ENCODE data around the gene QRICH2. TPM values are rescaled to one million over a fixed set of nuclear protein-coding genes. Genes with fewer than 3 reads are reported as not detected.
"Not testable (repeated sequence)": the region's sequence is repeated elsewhere in the genome, so short reads cannot be mapped to it uniquely, and the experiment has no call there.

The QRICH2 gene
- total and polyA plus RNA-seq, 4 donors: 0.56 to 6.1 (median 0.67) TPM

DNA sequence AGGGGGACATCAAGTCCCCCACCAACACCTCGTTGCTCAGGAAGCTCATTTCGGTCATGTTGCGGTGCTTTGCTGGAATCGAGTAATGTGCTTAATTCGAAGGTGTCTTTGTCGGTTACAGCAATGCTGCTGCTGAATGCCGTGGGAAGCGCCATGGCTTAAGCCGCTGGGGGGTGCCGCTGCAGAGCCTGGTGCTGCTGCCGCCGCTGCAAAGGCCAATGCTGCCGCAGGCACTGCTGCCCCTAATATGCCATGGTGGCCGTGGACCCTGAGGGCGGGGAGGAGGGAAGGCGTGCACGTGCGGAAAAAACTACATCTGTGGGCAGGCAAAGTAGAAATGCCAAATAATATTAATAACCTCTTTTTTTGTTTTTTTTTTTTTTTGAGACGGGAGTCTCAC is 81.3 kb downstream of the QRICH2 start:
- not testable (repeated sequence) for H3K36me3 ChIP-seq (ENCODE audit: control insufficient read depth in 4 of 4, insufficient read depth in 3 of 4, low read depth in 1 of 4, low read length in 3 of 4); DNase-seq (ENCODE audit: low spot score); H3K27ac ChIP-seq (ENCODE audit: low read depth in 1 of 2, low read length in 2 of 2); H3K9me3 ChIP-seq (ENCODE audit: control insufficient read depth in 4 of 4, low read length in 3 of 4); H3K9ac ChIP-seq (ENCODE audit: low read depth in 1 of 2, low read length in 2 of 2); H3K27me3 ChIP-seq (ENCODE audit: control insufficient read depth in 4 of 4, insufficient read depth in 4 of 4, low read length in 3 of 4); H3K4me3 ChIP-seq (ENCODE audit: low read depth in 1 of 3, low read length in 3 of 3); H3K4me1 ChIP-seq (ENCODE audit: control insufficient read depth in 4 of 4, insufficient read depth in 4 of 4, low read length in 3 of 4)
- WGBS: 96% methylated on average over 19 of the region's 19 CpGs

DNA sequence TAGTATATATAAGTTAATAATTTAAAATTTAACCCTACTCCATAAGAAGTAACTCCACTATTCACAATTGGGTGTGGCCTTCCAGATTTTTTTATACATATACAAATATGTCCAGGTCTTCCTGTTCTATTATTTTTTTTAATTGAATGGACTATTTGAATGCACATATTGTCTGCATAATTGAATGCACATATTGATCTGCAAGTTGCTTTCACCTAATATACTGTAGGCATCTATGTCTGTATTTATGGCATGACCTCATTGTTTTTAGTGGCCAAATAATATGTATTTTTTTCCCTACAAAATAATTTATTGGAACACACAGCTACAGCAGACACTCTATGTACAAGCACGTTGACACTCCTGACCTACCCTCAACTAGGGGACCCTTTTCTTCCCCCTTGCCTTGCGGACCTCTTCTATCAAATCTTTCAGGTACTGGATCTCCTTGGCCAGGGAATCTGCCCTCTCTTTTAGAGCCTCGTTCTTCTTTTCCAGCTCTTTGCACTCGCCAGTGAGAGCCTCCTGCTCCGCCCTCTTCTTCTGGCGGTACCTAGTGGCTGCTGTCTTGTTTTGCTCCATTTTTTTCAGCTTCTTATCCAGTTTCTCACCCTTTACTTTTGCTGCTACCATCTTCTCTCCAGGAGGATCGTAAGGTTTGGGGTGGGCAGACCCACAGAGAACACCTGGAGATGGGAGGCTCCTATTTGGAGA is 82.5 kb downstream of the QRICH2 start:
- not testable (repeated sequence) for DNase-seq (ENCODE audit: low spot score); H3K27ac ChIP-seq (ENCODE audit: low read depth in 1 of 2, low read length in 2 of 2); H3K9me3 ChIP-seq (ENCODE audit: control insufficient read depth in 4 of 4, low read length in 3 of 4); H3K9ac ChIP-seq (ENCODE audit: low read depth in 1 of 2, low read length in 2 of 2); H3K27me3 ChIP-seq (ENCODE audit: control insufficient read depth in 4 of 4, insufficient read depth in 4 of 4, low read length in 3 of 4); H3K36me3 ChIP-seq (ENCODE audit: control insufficient read depth in 4 of 4, insufficient read depth in 3 of 4, low read depth in 1 of 4, low read length in 3 of 4); H3K4me3 ChIP-seq (ENCODE audit: low read depth in 1 of 3, low read length in 3 of 3); H3K4me1 ChIP-seq (ENCODE audit: control insufficient read depth in 4 of 4, insufficient read depth in 4 of 4, low read length in 3 of 4)
- 86% methylated on average over 7 of the region's 7 CpGs for WGBS

Small RNA genes within 50 kb of the gene (small RNA-seq; reads per million reads assigned to genes)
- gene RF00019 (not detected), gene RNU6-24P (not detected)

Other genes starting within 250 kb of the QRICH2 start
- gene SRP68, start 235.8 kb downstream of the QRICH2 start, total RNA-seq: 10 to 100 TPM; 22.4 to 36.7 TPM
- 10 to 100 TPM; 17.7 to 34.9 TPM for gene SRP68, start 235.8 kb downstream of the QRICH2 start, polyA plus RNA-seq
- under 1 TPM in 1 of 2 donors, not detected in 1; 0.08 TPM for gene GALR2, start 233.5 kb downstream of the QRICH2 start, total RNA-seq
- under 1 TPM; 0.14 to 0.22 TPM for gene GALR2, start 233.5 kb downstream of the QRICH2 start, polyA plus RNA-seq
- gene ZACN, start 229.1 kb downstream of the QRICH2 start, total RNA-seq: not detected
- 1 to 10 TPM in 1 of 2 donors, under 1 TPM in 1; 0.35 to 1.9 TPM for gene ZACN, start 229.1 kb downstream of the QRICH2 start, polyA plus RNA-seq
- gene EXOC7, start 204.5 kb downstream of the QRICH2 start, total RNA-seq: 10 to 100 TPM; 45.3 to 64.8 TPM
- 10 to 100 TPM; 28.0 to 31.1 TPM for gene EXOC7, start 204.5 kb downstream of the QRICH2 start, polyA plus RNA-seq
- 1 to 10 TPM in 1 of 2 donors, under 1 TPM in 1; under 0.01 to 1.5 TPM for gene FOXJ1, start 167.0 kb downstream of the QRICH2 start, total RNA-seq
- gene FOXJ1, start 167.0 kb downstream of the QRICH2 start, polyA plus RNA-seq: not detected
- 1 to 10 TPM in 1 of 2 donors, under 1 TPM in 1; 0.42 to 2.9 TPM for gene RNF157, start 67.8 kb downstream of the QRICH2 start, total RNA-seq
- gene RNF157, start 67.8 kb downstream of the QRICH2 start, polyA plus RNA-seq: under 1 TPM; 0.50 to 0.82 TPM
- gene UBALD2, start 42.9 kb downstream of the QRICH2 start, total RNA-seq: 1 to 10 TPM; 1.7 to 6.5 TPM
- gene UBALD2, start 42.9 kb downstream of the QRICH2 start, polyA plus RNA-seq: 1 to 10 TPM; 1.4 to 5.5 TPM
- 10 to 100 TPM; 21.4 to 78.1 TPM for gene PRPSAP1, start 45.6 kb upstream of the QRICH2 start, total RNA-seq
- 10 to 100 TPM; 33.9 to 71.3 TPM for gene PRPSAP1, start 45.6 kb upstream of the QRICH2 start, polyA plus RNA-seq
- 10 to 100 TPM in 1 of 2 donors, under 1 TPM in 1; 0.92 to 11.4 TPM for gene SPHK1, start 76.3 kb upstream of the QRICH2 start, total RNA-seq
- gene SPHK1, start 76.3 kb upstream of the QRICH2 start, polyA plus RNA-seq: 1 to 10 TPM in 1 of 2 donors, under 1 TPM in 1; 0.89 to 1.3 TPM
- gene UBE2O, start 144.9 kb upstream of the QRICH2 start, total RNA-seq: 10 to 100 TPM; 13.1 to 71.5 TPM
- 1 to 10 TPM; 3.3 to 5.4 TPM for gene UBE2O, start 144.9 kb upstream of the QRICH2 start, polyA plus RNA-seq
- gene AANAT, start 159.3 kb upstream of the QRICH2 start, total RNA-seq: not detected
- gene AANAT, start 159.3 kb upstream of the QRICH2 start, polyA plus RNA-seq: not detected
- gene RHBDF2, start 193.1 kb upstream of the QRICH2 start, total RNA-seq: 1 to 10 TPM; 3.6 to 6.7 TPM
- 1 to 10 TPM; 2.9 to 5.6 TPM for gene RHBDF2, start 193.1 kb upstream of the QRICH2 start, polyA plus RNA-seq
- gene CYGB, start 229.4 kb upstream of the QRICH2 start, total RNA-seq: 1 to 10 TPM; 1.6 to 7.8 TPM
- 1 to 10 TPM in 1 of 2 donors, under 1 TPM in 1; 0.83 to 1.2 TPM for gene CYGB, start 229.4 kb upstream of the QRICH2 start, polyA plus RNA-seq
- gene PRCD, start 231.8 kb upstream of the QRICH2 start, total RNA-seq: 1 to 10 TPM in 1 of 2 donors, under 1 TPM in 1; 0.75 to 1.0 TPM
- under 1 TPM in 1 of 2 donors, not detected in 1; 0.63 TPM for gene PRCD, start 231.8 kb upstream of the QRICH2 start, polyA plus RNA-seq

Data from liver (tissue), 10 donors.